HepG2 (cell line): ENCODE measurements around the gene HBEGF. TPM values are rescaled to one million over a fixed set of nuclear protein-coding genes. Genes with fewer than 3 reads are reported as not detected.

Source experiments
- BHLHE40 ChIP-seq: IDR thresholded peaks from 2 replicates; pipeline ENCODE4 v1.6.1; 2011; ENCODE audit warnings: low read length, improper control_type of control experiment
- CEBPB ChIP-seq: IDR thresholded peaks from 2 replicates; pipeline ENCODE4 v1.6.1; 2011; ENCODE audit warnings: low read depth, low read length, improper control_type of control experiment, borderline replicate concordance
- ETV5 ChIP-seq: IDR thresholded peaks from 2 replicates; pipeline ENCODE4 v1.6.1; 2018; ENCODE audit warnings: missing biosample characterization, missing genetic modification reagents, inconsistent platforms, borderline replicate concordance
- MIER2 ChIP-seq: IDR thresholded peaks from 2 replicates; pipeline ENCODE4 v1.6.1; 2016; ENCODE audit warnings: missing biosample characterization, missing genetic modification reagents
- NR2F1 ChIP-seq, 2 experiments: fragments of 450-650 bp in 1 of 2; formaldehyde crosslinking in 1 of 2; IDR thresholded peaks; 2 replicates each; pipeline versions ENCODE4 v1.5.0 to v1.6.1; 2016 to 2020; ENCODE audit warnings: mild to moderate bottlenecking in 1 of 2, missing compliant biosample characterization in 1 of 2, missing genetic modification reagents in 1 of 2, moderate library complexity in 1 of 2
- NR2F6 ChIP-seq, 2 experiments: IDR thresholded peaks; 2 replicates each; pipeline ENCODE4 v1.6.1; 2016; ENCODE audit warnings: antibody characterized with exemption in 1 of 2, mild to moderate bottlenecking in 1 of 2
- NR3C1 ChIP-seq: sonication (generic); formaldehyde crosslinking; IDR thresholded peaks from 2 replicates; pipeline ENCODE4 v1.4.0; 2020; ENCODE audit warnings: missing genetic modification reagents
- PRMT3 ChIP-seq: sonication (generic); formaldehyde crosslinking; IDR thresholded peaks from 2 replicates; pipeline ENCODE4 v1.8.1; 2022; ENCODE audit warnings: low read depth, mild to moderate bottlenecking, moderate library complexity, missing genetic modification reagents, borderline replicate concordance
- SAFB2 ChIP-seq: sonication (generic); formaldehyde crosslinking; IDR thresholded peaks from 2 replicates; pipeline ENCODE4 v1.5.1; 2020; ENCODE audit warnings: missing genetic modification reagents, low read depth, mild to moderate bottlenecking, borderline replicate concordance
- SP4 ChIP-seq: sonication (generic); formaldehyde crosslinking; IDR thresholded peaks from 2 replicates; pipeline ENCODE4 v1.8.1; 2023; ENCODE audit warnings: mild to moderate bottlenecking, missing genetic modification reagents
- THYN1 ChIP-seq: sonication (generic); formaldehyde crosslinking; IDR thresholded peaks from 2 replicates; pipeline ENCODE4 v1.8.1; 2023; ENCODE audit warnings: low read depth, mild to moderate bottlenecking, moderate library complexity, missing genetic modification reagents, borderline replicate concordance
- ZFP36L1 ChIP-seq: sonication (generic); formaldehyde crosslinking; IDR thresholded peaks from 2 replicates; pipeline ENCODE4 v1.8.0; 2022; ENCODE audit warnings: mild to moderate bottlenecking, missing genetic modification reagents, moderate library complexity
- ZFY ChIP-seq: sonication (generic); formaldehyde crosslinking; IDR thresholded peaks from 2 replicates; pipeline ENCODE4 v1.4.0; 2020; ENCODE audit warnings: missing genetic modification reagents
- ZNF432 ChIP-seq: sonication (generic); formaldehyde crosslinking; IDR thresholded peaks from 2 replicates; pipeline ENCODE4 v1.5.0; 2020; ENCODE audit warnings: missing genetic modification reagents, mild to moderate bottlenecking, borderline replicate concordance
- ZNF570 ChIP-seq: sonication (generic); formaldehyde crosslinking; IDR thresholded peaks from 2 replicates; pipeline ENCODE4 v1.4.0; 2020; ENCODE audit warnings: mild to moderate bottlenecking, missing genetic modification reagents, borderline replicate concordance
- ZNF713 ChIP-seq: sonication (generic); formaldehyde crosslinking; IDR thresholded peaks from 2 replicates; pipeline ENCODE4 v1.4.0; 2020; ENCODE audit warnings: mild to moderate bottlenecking, missing genetic modification reagents
- ZNF883 ChIP-seq: sonication (generic); formaldehyde crosslinking; IDR thresholded peaks from 2 replicates; pipeline ENCODE4 v1.5.1; 2020; ENCODE audit warnings: mild to moderate bottlenecking, missing genetic modification reagents; ENCODE audit errors: not compliant biosample characterization
- polyA plus RNA-seq, 8 experiments: library from polyadenylated mRNA; depleted of rRNA in 3 of 8; stranded (reverse) in 7 of 8; unstranded in 1 of 8; fragments of >200 nt; fragmentation: Illumina TruSeq in 4 of 8; extraction: Trizol in 4 of 8; gene quantifications; 2 replicates each; pipeline versions ENCODE4 v1.2.1 to v1.2.3, GENCODE V29; 2011 to 2016; ENCODE audit warnings: low read depth in 4 of 8, missing spikeins in 1 of 8, mixed read lengths in 1 of 8; ENCODE audit not compliant: insufficient read depth in 1 of 8
- total RNA-seq, 5 experiments: library from RNA; depleted of rRNA; stranded (reverse); fragments of >200 nt; fragmentation: Illumina TruSeq; extraction: Trizol; gene quantifications; 2 replicates each; pipeline ENCODE4 v1.2.3, GENCODE V29; 2016; ENCODE audit warnings: low read depth in 1 of 5
- TF ChIP-seq, protein P1 (sequence below): sonication (generic); formaldehyde crosslinking; IDR thresholded peaks from 2 replicates; pipeline ENCODE4 v1.5.0; 2020; ENCODE audit warnings: mild to moderate bottlenecking, missing genetic modification reagents, moderate library complexity
- TF ChIP-seq, protein P2 (sequence below): sonication (generic); formaldehyde crosslinking; IDR thresholded peaks from 2 replicates; pipeline ENCODE4 v1.8.0; 2022; ENCODE audit warnings: missing genetic modification reagents, mild to moderate bottlenecking, borderline replicate concordance
- TF ChIP-seq, protein P3 (sequence below): IDR thresholded peaks from 2 replicates; pipeline ENCODE4 v1.4.0; 2020; ENCODE audit warnings: mild to moderate bottlenecking, missing genetic modification reagents
- TF ChIP-seq, protein P4 (sequence below): sonication (generic); formaldehyde crosslinking; IDR thresholded peaks from 2 replicates; pipeline ENCODE4 v1.4.0; 2020; ENCODE audit warnings: low read depth, mild to moderate bottlenecking, missing genetic modification reagents

The HBEGF gene
- total and polyA plus RNA-seq, 2 of the 13 experiments (the other 11 are each of a cell fraction or from before 2014, with no cell fraction given) = 1.7 to 5.0 TPM

DNA sequence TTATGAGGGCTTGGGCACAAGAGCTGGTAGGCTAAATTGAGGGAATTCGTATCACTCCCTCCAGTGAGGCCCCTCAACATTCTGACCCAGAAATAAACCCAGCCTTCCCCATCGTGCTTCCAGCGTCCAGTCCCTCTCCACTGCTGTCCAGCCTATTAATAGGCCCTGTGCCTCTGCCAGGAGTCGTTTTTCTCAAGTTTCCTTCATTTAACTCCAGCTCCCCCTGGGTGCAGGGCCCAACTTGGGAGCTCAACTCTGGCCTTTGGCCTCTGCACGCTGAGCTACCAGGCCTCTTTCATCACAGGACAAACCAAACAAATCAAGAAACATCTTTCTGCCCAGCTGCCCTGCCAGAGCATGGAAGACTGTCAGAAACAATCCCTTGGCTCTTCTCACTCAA lies 10.0 kb downstream of the HBEGF start (continued):
- TF ChIP-seq ZNF713 (CRISPR knock-in tag) = no peak
- TF ChIP-seq SAFB2 = no peak
- TF ChIP-seq ZFP36L1 = no peak
- 0 out of 2 replicates have a peak, but pooled peaks have one; percentile 48 for TF ChIP-seq BHLHE40
- no peak for TF ChIP-seq SP4 (CRISPR knock-in tag)
- TF ChIP-seq, protein P1, sequence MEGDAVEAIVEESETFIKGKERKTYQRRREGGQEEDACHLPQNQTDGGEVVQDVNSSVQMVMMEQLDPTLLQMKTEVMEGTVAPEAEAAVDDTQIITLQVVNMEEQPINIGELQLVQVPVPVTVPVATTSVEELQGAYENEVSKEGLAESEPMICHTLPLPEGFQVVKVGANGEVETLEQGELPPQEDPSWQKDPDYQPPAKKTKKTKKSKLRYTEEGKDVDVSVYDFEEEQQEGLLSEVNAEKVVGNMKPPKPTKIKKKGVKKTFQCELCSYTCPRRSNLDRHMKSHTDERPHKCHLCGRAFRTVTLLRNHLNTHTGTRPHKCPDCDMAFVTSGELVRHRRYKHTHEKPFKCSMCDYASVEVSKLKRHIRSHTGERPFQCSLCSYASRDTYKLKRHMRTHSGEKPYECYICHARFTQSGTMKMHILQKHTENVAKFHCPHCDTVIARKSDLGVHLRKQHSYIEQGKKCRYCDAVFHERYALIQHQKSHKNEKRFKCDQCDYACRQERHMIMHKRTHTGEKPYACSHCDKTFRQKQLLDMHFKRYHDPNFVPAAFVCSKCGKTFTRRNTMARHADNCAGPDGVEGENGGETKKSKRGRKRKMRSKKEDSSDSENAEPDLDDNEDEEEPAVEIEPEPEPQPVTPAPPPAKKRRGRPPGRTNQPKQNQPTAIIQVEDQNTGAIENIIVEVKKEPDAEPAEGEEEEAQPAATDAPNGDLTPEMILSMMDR (CRISPR knock-in tag) = peak; percentile 45
- no peak for TF ChIP-seq ZNF883
- TF ChIP-seq ZNF432 (CRISPR knock-in tag) = no peak
- TF ChIP-seq CEBPB = peak; percentile 55; the same call in 1 of the 2 replicates
- TF ChIP-seq MIER2 (CRISPR knock-in tag) = no peak
- peak; percentile 62; the same call in 1 of the 2 replicates for TF ChIP-seq ZFY
- TF ChIP-seq NR2F6 (IDR thresholded peaks at IDR 0.05) = peak; percentile 70
- peak; percentile 62 for TF ChIP-seq NR2F6 (CRISPR knock-in tag; IDR thresholded peaks at IDR 0.05)
- no peak for TF ChIP-seq PRMT3 (CRISPR knock-in tag)
- no peak for TF ChIP-seq ZNF570 (CRISPR knock-in tag)
- TF ChIP-seq, protein P2, sequence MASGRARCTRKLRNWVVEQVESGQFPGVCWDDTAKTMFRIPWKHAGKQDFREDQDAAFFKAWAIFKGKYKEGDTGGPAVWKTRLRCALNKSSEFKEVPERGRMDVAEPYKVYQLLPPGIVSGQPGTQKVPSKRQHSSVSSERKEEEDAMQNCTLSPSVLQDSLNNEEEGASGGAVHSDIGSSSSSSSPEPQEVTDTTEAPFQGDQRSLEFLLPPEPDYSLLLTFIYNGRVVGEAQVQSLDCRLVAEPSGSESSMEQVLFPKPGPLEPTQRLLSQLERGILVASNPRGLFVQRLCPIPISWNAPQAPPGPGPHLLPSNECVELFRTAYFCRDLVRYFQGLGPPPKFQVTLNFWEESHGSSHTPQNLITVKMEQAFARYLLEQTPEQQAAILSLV = no peak
- TF ChIP-seq NR3C1 (CRISPR knock-in tag) = no peak
- TF ChIP-seq, protein P3, sequence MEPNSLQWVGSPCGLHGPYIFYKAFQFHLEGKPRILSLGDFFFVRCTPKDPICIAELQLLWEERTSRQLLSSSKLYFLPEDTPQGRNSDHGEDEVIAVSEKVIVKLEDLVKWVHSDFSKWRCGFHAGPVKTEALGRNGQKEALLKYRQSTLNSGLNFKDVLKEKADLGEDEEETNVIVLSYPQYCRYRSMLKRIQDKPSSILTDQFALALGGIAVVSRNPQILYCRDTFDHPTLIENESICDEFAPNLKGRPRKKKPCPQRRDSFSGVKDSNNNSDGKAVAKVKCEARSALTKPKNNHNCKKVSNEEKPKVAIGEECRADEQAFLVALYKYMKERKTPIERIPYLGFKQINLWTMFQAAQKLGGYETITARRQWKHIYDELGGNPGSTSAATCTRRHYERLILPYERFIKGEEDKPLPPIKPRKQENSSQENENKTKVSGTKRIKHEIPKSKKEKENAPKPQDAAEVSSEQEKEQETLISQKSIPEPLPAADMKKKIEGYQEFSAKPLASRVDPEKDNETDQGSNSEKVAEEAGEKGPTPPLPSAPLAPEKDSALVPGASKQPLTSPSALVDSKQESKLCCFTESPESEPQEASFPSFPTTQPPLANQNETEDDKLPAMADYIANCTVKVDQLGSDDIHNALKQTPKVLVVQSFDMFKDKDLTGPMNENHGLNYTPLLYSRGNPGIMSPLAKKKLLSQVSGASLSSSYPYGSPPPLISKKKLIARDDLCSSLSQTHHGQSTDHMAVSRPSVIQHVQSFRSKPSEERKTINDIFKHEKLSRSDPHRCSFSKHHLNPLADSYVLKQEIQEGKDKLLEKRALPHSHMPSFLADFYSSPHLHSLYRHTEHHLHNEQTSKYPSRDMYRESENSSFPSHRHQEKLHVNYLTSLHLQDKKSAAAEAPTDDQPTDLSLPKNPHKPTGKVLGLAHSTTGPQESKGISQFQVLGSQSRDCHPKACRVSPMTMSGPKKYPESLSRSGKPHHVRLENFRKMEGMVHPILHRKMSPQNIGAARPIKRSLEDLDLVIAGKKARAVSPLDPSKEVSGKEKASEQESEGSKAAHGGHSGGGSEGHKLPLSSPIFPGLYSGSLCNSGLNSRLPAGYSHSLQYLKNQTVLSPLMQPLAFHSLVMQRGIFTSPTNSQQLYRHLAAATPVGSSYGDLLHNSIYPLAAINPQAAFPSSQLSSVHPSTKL (CRISPR knock-in tag) = peak; percentile 25; the same call in 1 of the 2 replicates
- no peak for TF ChIP-seq THYN1
- peak; percentile 56 to 67; a peak in 3 of 4 replicates for TF ChIP-seq NR2F1 (CRISPR knock-in tag; IDR thresholded peaks at IDR 0.05)
- TF ChIP-seq, protein P4, sequence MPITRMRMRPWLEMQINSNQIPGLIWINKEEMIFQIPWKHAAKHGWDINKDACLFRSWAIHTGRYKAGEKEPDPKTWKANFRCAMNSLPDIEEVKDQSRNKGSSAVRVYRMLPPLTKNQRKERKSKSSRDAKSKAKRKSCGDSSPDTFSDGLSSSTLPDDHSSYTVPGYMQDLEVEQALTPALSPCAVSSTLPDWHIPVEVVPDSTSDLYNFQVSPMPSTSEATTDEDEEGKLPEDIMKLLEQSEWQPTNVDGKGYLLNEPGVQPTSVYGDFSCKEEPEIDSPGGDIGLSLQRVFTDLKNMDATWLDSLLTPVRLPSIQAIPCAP (CRISPR knock-in tag) = no peak
- no peak for TF ChIP-seq ETV5 (CRISPR knock-in tag)
